GM19438 (cell line): ENCODE measurements around the gene ZFAND2A.

Experiments
- ATAC-seq: cut with Tn5 transposase; IDR thresholded peaks from one replicate; pipeline ENCODE4 v1.9.1; 2021; ENCODE audit warnings: low read depth; ENCODE audit not compliant: unreplicated experiment

Gene ZFAND2A

GRCh38 chr7:1111156-1111555, 48.8 kb downstream of the ZFAND2A start:
- ATAC-seq: no peak

GRCh38 chr7:1110358-1110757, 49.6 kb downstream of the ZFAND2A start:
- ATAC-seq: no peak

- no peak for ATAC-seq
Observed at GRCh38 chr7:1109581-1110310, 50.2 kb downstream of the ZFAND2A start.

GRCh38 chr7:1108264-1108920, 51.6 kb downstream of the ZFAND2A start:
- ATAC-seq: no peak

GRCh38 chr7:1106793-1107421, 53.1 kb downstream of the ZFAND2A start:
- no peak for ATAC-seq

- ATAC-seq: no peak
Observed at GRCh38 chr7:1106063-1106792, 53.8 kb downstream of the ZFAND2A start.

- no peak for ATAC-seq
Observed at GRCh38 chr7:1105189-1105588, 54.8 kb downstream of the ZFAND2A start.

- no peak for ATAC-seq
Observed at GRCh38 chr7:1104516-1105179, 55.3 kb downstream of the ZFAND2A start.

- ATAC-seq: peak; percentile 5
Observed at GRCh38 chr7:1103789-1104515, 56.0 kb downstream of the ZFAND2A start.

GRCh38 chr7:1103009-1103788, 56.8 kb downstream of the ZFAND2A start:
- ATAC-seq: peak; percentile 44
